Left ventricle myocardium inferior (tissue), 1 donor: ENCODE results near the gene GNAS. TPM values are rescaled to one million over a fixed set of nuclear protein-coding genes. Genes with fewer than 3 reads are reported as not detected.

Source experiments
- DNase-seq: peaks from one replicate; pipeline ENCODE4 v3.0.0-alpha.2; 2020
- H3K27ac ChIP-seq: fragments of 200-600 bp; replicated peaks from 2 replicates; pipeline ENCODE4 v1.8.0; 2021
- H3K27me3 ChIP-seq: fragments of 200-600 bp; 2 replicates; pipeline ENCODE4 v1.8.0; 2021; ENCODE audit warnings: low read depth
- H3K36me3 ChIP-seq: fragments of 200-600 bp; 2 replicates; pipeline ENCODE4 v1.8.0; 2021
- H3K4me1 ChIP-seq: fragments of 200-600 bp; 2 replicates; pipeline ENCODE4 v1.8.0; 2021
- H3K4me3 ChIP-seq: fragments of 200-600 bp; 2 replicates; pipeline ENCODE4 v1.8.0; 2021; ENCODE audit warnings: mild to moderate bottlenecking, moderate library complexity
- H3K9me3 ChIP-seq: fragments of 200-600 bp; replicated peaks from 2 replicates; pipeline ENCODE4 v1.8.0; 2021
- intact Hi-C: fragments of 100-400 bp; cut with micrococcal nuclease; formaldehyde crosslinking; loops from one replicate; pipeline ENCODE4 v1.11.0; 2022
- total RNA-seq: library from RNA; stranded (reverse); fragmentation: NEBNext Ultra II Directional; extraction: Animal tissue kit (Norgen Biotek cat#: 25700); gene quantifications from one replicate; pipeline ENCODE4 v1.2.1, GENCODE V29; 2021
- TF ChIP-seq, protein P1 (sequence below): fragments of 200-600 bp; IDR thresholded peaks from 2 replicates; pipeline ENCODE4 v1.8.0; 2021; ENCODE audit warnings: antibody characterized with exemption, mild to moderate bottlenecking, borderline replicate concordance
- donor health status: DM: no; HTN: yes; CAD: no; lungs with severe emphysema.

Gene GNAS
- total RNA-seq, 1 donor from 2014 or later: 1,444 TPM

DNA sequence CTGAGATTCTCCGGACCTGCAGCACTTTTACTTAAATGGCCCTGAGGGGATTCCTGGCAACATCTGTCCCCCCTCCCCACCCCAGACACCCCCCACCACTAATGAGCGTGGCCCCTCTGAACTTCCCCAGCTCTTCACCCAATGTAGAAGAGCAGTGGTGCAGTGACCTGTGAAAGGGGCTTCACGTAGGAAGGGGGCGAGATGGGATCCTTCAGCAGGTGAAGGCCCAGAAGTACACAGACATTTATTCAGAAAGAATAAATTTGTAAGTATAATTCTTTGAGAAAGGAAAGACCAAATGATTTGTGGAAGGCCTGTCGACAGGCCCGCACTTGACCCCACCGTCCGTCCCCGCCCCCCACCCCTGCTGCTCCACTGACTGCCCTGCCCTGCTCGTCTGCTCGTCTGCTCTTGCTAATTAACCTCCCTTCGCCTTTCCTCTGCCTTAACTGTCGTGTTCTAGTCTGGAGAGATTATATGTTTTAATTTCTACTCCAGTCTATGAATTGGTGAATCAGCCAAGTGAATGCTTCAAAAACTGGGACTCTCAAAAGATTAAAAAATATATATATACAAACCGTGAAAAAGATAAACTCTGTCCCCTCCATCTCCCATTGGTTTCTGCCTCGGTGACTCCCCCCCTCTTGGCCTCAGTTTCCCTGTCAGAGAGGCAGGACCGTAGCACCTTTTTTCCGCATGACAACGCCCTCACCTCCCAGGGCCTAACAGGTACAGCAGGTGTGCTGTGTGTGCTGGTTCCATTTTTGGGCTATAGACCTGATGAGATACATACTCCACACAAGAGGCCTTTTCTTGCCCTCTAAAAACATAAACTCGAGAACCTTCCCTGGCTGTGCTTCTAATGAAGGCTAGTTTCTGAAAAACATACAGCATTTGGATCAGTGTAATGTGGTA is 49.2 kb downstream of the GNAS start:
- Histone ChIP-seq H3K4me3 (no peak overlapping the region), H3K4me1 (peaks cover 94% of the 10 kb centered on the region), H3K9me3 (no peaks in the 10 kb centered on the region), H3K27me3 (no peaks in the 10 kb centered on the region), H3K36me3 (peaks cover 40% of the 10 kb centered on the region), H3K27ac (peak overlapping the region; percentile 25)
- DNase-seq: no peak
- intact Hi-C loops: loop anchor here (10.0 kb wide), 1 partner anchor 83 kb away; the partner anchor contains the start of gene NELFCD
- TF ChIP-seq, protein P1, sequence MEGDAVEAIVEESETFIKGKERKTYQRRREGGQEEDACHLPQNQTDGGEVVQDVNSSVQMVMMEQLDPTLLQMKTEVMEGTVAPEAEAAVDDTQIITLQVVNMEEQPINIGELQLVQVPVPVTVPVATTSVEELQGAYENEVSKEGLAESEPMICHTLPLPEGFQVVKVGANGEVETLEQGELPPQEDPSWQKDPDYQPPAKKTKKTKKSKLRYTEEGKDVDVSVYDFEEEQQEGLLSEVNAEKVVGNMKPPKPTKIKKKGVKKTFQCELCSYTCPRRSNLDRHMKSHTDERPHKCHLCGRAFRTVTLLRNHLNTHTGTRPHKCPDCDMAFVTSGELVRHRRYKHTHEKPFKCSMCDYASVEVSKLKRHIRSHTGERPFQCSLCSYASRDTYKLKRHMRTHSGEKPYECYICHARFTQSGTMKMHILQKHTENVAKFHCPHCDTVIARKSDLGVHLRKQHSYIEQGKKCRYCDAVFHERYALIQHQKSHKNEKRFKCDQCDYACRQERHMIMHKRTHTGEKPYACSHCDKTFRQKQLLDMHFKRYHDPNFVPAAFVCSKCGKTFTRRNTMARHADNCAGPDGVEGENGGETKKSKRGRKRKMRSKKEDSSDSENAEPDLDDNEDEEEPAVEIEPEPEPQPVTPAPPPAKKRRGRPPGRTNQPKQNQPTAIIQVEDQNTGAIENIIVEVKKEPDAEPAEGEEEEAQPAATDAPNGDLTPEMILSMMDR: no peak

DNA sequence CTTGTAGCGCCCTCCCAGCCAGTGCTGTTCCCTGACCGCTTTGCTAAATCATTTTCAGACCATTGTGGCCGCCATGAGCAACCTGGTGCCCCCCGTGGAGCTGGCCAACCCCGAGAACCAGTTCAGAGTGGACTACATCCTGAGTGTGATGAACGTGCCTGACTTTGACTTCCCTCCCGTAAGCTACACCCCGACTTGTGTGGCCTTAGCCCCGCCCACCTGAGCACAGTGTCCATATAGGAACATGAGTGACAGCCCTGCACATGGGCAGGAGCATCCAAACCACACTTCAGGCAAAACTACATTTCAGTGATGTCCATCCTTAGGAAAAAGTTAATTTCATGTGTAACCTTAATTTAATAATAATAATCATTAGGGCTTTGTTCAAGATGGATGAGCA is 51.1 kb downstream of the GNAS start:
- Histone ChIP-seq H3K4me3 (no peak overlapping the region), H3K9me3 (no peaks in the 10 kb centered on the region), H3K36me3 (peaks cover 41% of the 10 kb centered on the region), H3K4me1 (peaks cover 91% of the 10 kb centered on the region), H3K27me3 (no peaks in the 10 kb centered on the region), H3K27ac (peak overlapping the region; percentile 36)
- TF ChIP-seq, protein P1: no peak
- intact Hi-C loops: loop anchor here (10.0 kb wide), 1 partner anchor 81 kb away; the partner anchor contains the start of gene NELFCD
- no peak for DNase-seq

DNA sequence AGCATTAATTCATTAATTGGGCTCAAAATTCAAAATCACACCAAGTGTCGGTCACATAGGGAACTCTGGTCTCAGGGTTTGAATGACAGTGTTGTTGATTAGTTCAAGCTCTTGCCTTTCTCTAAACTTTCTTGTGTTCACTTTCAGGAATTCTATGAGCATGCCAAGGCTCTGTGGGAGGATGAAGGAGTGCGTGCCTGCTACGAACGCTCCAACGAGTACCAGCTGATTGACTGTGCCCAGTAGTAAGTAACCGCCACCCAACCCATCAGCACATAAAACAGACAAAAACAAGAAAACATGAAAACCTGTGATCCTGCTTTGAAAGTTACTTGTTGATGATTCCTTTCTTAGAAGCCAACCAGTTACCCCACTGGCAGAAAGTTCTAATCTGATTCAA is 52.7 kb downstream of the GNAS start:
- intact Hi-C loops: loop anchor here (10.0 kb wide), 1 partner anchor 80 kb away; the partner anchor contains the start of gene NELFCD
- no peak for DNase-seq
- Histone ChIP-seq H3K36me3 (peaks cover 52% of the 10 kb centered on the region), H3K4me1 (peaks cover 89% of the 10 kb centered on the region), H3K27me3 (no peaks in the 10 kb centered on the region), H3K27ac (peak overlapping the region; percentile 89), H3K9me3 (no peaks in the 10 kb centered on the region), H3K4me3 (no peak overlapping the region)
- TF ChIP-seq, protein P1: no peak

DNA sequence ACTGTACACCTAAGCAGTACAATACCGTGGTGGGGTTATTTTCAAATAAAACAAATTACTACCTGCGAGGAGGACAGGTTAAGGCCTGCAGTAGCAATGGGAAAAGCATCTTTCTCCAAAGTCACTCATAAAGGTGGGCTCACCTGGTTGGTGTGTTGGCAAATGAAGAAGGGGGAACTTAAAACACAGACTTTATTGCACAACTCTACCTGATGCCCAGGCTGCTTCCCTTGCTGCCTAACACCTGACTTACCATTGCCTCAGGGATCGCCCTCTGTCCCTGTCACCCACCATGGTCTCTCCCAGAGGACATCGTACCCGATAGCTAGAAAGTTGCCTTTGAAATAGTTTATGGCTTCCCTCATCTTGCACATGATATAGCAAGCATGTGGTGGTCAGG is 53.6 kb downstream of the GNAS start:
- Histone ChIP-seq H3K4me3 (no peak overlapping the region), H3K4me1 (peaks cover 80% of the 10 kb centered on the region), H3K27me3 (no peaks in the 10 kb centered on the region), H3K36me3 (peaks cover 61% of the 10 kb centered on the region), H3K9me3 (no peaks in the 10 kb centered on the region), H3K27ac (peak overlapping the region; percentile 89)
- DNase-seq: no peak
- TF ChIP-seq, protein P1: no peak
- intact Hi-C loops: loop anchor here (10.0 kb wide), 1 partner anchor 79 kb away; the partner anchor contains the start of gene NELFCD

DNA sequence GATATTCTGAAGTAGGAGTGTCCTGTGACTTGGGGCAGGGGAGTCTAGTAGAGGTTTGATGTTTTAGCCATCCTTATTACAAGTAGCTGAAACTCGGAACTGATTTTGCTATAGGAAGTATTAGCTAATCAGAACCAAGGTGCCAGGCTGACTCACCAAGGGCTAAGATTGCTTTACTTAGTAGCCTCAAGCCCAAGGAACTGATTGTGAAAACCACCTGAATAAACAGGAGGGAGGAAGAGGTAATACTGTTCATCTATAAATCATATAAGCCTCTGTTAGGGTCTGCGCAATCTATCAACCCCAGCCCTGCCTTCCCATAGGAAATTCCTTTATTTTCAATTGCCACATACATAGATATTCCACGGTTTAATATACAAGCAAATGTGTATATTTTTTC is 54.4 kb downstream of the GNAS start:
- DNase-seq: no peak
- H3K27me3 ChIP-seq: no peaks in the 10 kb centered on the region
- no peaks in the 10 kb centered on the region for H3K9me3 ChIP-seq
- H3K27ac ChIP-seq: peak overlapping the region; percentile 89
- peaks cover 69% of the 10 kb centered on the region for H3K36me3 ChIP-seq
- TF ChIP-seq, protein P1: no peak
- intact Hi-C loops: loop anchor here (10.0 kb wide), 1 partner anchor 78 kb away; the partner anchor contains the start of gene NELFCD
- peaks cover 73% of the 10 kb centered on the region for H3K4me1 ChIP-seq
- H3K4me3 ChIP-seq: peak overlapping the region; percentile 53
